Measurements from ENCODE around the gene SMIM41.

The SMIM41 gene

DNA sequence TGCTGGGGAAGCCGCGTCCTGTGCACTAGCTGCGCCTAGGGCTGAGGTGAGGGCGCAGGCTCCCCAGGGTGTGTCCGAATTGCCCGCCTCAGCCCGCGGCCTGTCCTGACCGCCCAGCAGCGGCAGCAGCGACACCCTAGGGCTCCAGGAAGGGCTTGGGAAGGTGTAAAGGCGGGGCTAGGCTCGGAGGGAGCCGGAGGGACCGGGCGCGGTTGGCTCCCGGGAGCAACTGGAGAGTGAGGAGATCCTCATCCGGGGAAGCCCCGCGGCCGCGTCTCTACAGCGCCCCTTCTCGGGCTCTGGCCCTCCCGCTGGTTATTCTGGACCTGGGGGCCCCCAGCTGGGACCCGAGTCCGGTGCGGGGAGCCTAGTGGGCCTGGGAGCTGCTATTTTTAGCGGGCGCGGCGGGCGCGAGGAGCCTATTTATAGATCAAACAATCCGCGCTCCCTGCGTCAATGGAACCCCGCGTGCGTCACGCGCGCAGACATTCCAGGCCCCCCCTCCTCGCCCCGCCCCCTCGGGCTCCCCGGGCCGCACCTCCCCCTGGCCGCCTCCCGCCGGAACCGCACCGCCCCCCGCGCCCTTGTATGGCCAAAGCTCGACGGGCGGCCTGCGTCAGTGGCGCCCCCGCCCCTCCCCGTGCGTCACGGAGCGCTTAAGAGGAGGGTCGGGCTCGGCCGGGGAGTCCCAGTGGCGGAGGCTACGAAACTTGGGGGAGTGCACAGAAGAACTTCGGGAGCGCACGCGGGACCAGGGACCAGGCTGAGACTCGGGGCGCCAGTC lies 28.6 kb upstream of the SMIM41 start, which contains the start of gene NR4A1:
TSS of gene NR4A1 (plus strand) at position 685 of the 784 bp plus-strand sequence. CDS start 2,887 bp downstream, outside the sequence.
- DNase-seq: peak; percentile 70 to 86

DNA sequence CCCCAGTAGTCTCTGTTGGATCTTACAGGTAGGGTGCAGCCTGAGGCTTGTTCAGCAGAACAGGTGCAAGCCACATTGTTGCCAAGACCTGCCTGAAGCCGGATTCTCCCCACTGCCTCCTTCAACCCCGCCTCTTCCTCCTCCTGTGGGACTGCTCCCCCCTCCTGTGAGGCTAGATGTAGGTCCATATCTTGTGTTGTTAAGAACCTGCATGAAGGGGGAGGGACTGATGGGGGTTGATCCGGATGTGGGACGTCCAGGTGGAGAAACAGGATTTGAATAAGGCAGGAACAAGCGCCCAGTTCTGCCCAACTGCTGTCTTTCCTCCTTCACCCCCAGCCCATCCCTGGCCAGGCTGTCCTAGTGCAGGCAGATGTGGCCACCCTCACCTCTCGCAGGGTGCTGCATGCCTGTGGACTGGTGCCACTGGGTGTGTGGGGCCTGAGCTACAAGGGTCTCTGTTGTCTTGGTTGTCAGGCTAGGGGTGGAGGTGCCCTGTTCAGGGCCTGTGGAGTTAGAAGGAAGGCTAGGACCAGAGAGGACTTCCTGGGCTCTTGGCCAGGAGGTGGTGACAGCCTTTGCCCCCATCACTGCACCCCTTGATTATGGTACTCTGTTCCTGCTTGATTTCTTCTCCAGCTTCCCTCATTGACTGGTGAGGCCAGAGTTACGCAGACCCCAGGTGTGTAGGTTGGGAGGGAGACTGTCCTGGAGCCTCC lies 26.9 kb upstream of the SMIM41 start:
- no peak for DNase-seq

GRCh38 chr12:52053536-52054209 lies 25.8 kb upstream of the SMIM41 start:
- no peak for DNase-seq

DNA sequence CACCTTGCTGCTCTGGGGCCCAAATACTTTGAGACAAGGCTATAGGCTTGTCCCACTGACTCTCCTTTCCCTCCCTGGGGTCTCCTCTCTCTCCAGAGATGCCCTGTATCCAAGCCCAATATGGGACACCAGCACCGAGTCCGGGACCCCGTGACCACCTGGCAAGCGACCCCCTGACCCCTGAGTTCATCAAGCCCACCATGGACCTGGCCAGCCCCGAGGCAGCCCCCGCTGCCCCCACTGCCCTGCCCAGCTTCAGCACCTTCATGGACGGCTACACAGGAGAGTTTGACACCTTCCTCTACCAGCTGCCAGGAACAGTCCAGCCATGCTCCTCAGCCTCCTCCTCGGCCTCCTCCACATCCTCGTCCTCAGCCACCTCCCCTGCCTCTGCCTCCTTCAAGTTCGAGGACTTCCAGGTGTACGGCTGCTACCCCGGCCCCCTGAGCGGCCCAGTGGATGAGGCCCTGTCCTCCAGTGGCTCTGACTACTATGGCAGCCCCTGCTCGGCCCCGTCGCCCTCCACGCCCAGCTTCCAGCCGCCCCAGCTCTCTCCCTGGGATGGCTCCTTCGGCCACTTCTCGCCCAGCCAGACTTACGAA lies 25.2 kb upstream of the SMIM41 start:
- DNase-seq: no peak

DNA sequence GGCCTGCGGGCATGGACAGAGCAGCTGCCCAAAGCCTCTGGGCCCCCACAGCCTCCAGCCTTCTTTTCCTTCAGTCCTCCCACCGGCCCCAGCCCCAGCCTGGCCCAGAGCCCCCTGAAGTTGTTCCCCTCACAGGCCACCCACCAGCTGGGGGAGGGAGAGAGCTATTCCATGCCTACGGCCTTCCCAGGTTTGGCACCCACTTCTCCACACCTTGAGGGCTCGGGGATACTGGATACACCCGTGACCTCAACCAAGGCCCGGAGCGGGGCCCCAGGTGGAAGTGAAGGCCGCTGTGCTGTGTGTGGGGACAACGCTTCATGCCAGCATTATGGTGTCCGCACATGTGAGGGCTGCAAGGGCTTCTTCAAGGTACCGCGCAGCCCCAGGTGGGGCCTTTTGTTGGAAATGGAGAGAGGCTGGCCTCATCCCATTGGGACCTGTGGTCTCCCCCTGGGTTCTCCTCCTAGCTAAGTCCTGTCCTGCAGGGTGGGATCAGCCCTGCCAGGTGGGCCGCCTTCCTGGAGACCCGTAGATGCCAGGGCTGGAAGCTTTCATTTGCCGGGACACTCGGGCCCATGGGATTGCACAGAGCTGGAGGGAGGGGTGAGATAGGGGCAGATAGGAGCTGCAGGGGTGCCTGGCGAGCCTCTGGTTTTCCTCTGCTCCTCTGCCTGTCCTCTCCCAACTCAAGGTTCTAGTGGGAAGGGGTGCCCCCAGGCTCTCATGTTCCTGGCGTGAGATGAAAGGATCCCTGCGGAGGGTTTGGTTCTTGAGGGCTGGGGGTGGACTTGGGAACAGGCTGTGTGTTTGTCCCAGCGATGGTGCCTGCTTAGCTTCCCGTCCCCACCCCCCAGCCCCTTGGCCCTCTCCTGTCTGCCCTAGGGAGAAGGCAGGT lies 24.4 kb upstream of the SMIM41 start:
- no peak for DNase-seq

DNA sequence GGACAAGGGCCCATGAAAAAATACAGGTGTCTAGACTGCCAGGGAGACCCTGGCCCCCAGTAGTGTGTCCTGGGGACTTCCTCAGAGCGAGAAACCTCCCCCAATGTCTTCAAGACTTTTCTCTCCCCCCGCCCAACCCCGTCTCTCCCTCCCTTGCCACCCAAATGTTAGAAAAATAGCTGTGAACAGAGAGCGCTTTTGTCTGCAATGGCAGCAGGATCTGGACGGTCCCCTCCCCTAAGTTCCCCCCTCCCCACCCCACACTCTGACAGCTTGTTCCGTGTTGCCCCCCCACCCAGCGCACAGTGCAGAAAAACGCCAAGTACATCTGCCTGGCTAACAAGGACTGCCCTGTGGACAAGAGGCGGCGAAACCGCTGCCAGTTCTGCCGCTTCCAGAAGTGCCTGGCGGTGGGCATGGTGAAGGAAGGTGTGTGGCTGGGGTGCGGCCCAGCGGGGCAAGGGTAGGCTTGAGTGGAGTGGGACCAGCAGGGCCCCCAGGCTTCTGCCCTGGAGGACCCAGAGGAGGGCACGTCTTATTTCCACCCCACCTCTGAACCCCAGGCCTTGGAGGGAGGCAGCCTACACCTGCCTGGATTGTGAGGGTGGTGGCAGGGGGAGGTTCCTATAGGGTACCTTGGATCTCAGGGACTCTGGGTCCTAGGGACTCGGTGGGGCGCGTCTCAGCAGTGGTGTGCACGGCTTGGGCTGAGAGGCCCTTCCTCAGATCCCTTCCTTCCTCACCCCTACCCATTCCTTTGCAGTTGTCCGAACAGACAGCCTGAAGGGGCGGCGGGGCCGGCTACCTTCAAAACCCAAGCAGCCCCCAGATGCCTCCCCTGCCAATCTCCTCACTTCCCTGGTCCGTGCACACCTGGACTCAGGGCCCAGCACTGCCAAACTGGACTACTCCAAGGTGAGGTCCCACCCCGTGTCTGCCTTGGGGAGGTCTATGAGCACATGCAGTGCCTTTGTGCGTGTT lies 23.5 kb upstream of the SMIM41 start:
- DNase-seq: no peak

DNA sequence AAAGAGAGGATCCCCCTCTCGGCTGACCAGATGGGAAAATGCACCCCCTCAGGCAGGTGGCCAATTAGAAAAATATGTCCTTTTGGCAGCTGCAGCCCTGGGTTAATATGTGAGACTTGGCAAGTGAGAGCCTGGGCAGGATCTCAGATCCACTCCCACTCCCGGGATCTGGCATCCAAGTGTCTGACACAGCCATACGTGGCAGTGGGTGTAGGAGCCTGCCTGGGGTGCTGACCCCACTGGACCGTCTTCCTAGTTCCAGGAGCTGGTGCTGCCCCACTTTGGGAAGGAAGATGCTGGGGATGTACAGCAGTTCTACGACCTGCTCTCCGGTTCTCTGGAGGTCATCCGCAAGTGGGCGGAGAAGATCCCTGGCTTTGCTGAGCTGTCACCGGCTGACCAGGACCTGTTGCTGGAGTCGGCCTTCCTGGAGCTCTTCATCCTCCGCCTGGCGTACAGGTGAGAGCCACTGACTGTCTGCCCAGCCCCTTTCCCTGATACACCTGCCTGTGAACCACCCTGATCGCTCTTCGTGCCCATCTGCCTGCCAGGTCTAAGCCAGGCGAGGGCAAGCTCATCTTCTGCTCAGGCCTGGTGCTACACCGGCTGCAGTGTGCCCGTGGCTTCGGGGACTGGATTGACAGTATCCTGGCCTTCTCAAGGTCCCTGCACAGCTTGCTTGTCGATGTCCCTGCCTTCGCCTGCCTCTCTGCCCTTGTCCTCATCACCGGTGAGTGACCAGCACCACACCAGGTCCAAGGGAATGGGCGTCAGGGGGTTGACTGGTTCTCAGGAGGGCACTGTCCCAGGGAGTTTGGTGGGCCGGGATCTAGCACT lies 22.5 kb upstream of the SMIM41 start:
- no peak for DNase-seq

DNA sequence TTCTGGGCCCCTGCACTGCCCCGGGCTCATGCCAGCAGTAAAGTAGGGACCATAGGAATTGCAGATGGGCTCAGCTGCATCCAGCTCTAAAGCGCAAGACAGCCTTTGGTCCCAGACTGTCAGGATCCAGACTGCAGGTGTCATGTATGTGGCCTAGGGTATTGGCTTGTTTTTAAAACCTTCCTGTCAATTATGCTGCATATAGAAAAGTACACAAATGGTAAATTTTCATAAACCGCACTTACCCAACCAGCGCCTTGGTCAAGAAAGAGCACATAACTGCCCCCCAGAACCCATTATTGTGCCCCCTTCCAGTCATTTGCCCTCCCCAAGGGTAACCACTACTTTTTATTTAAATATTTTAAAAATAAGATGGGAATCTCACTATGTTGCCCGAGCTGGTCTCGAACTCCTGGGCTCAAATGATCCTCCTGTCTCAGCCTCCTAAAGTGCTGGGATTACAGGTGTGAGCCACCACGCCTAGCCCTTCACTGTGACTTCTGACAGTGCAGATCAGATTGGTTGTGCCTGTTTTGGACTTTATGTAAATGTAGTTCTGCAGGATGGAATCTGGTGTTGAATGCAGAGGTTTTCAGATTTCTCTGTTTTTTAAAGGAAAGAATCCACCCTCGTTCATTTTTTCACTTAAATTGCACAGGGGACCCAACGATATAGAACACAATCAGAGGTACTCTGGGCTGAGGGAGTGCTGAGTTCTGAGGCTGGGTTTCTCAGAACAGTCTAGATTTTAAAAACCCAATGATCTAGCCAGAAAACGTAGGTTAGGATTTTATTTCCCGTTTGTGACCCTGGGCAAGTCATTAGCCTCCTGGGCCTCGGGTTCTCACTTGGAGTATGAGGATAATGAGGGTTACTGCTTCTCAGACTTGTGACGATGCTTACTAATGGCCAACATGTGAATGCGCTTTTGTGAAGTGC lies 21.6 kb upstream of the SMIM41 start:
- DNase-seq: no peak

DNA sequence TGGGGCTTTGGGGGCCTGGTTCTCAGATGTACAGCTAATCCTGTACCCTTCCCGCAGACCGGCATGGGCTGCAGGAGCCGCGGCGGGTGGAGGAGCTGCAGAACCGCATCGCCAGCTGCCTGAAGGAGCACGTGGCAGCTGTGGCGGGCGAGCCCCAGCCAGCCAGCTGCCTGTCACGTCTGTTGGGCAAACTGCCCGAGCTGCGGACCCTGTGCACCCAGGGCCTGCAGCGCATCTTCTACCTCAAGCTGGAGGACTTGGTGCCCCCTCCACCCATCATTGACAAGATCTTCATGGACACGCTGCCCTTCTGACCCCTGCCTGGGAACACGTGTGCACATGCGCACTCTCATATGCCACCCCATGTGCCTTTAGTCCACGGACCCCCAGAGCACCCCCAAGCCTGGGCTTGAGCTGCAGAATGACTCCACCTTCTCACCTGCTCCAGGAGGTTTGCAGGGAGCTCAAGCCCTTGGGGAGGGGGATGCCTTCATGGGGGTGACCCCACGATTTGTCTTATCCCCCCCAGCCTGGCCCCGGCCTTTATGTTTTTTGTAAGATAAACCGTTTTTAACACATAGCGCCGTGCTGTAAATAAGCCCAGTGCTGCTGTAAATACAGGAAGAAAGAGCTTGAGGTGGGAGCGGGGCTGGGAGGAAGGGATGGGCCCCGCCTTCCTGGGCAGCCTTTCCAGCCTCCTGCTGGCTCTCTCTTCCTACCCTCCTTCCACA lies 20.7 kb upstream of the SMIM41 start:
- no peak for DNase-seq

GRCh38 chr12:52059582-52060497 lies 19.7 kb upstream of the SMIM41 start:
- no peak for DNase-seq

DNA sequence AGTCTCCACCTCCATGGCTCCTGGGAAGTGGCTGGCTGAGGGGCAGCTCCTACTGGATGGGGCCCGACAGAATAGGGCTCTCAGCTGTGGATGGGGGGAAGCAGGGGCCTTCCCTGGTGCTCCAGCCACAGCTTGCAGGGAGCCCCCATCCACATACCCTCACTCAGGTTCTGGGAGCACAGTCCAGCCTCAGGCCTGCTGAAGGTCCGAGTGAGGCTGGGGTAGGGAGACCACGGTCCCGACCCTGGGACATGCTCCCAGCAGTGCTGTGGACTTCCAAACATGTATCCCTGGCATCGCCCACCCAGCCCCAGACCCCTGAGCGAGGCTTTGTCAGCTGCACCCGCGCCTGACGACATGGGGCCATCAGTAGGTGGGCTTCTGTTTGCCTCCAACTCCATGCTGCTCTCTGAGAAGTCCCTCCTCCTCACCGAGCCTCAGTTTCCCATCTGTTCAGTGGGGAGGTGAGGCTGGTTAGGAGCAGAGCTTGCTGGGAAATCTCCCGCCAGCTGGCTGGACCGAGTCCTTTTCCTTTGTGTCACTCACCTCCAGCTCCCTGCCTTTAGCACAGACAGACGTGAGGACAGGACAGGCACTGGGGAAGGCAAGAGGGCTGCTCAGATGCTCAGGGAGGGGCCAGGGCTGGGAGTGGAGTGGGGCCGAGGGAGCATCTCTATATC lies 18.9 kb upstream of the SMIM41 start:
- DNase-seq: no peak

- DNase-seq: no peak
Measured at GRCh38 chr12:52061470-52062166, 17.9 kb upstream of the SMIM41 start.

GRCh38 chr12:52062167-52063081 lies 17.1 kb upstream of the SMIM41 start:
- DNase-seq: no peak

GRCh38 chr12:52063082-52063924 lies 16.2 kb upstream of the SMIM41 start:
- DNase-seq: no peak
